Endothelial cell (in vitro differentiated cells): ENCODE results near the gene CFAP46. TPM values are rescaled to one million over a fixed set of nuclear protein-coding genes. Genes with fewer than 3 reads are reported as not detected.
"Not testable (repeated sequence)": the region's sequence is repeated elsewhere in the genome, so short reads cannot be mapped to it uniquely, and the experiment has no call there.

Source experiments
- DNase-seq: peaks from one replicate; pipeline ENCODE4 v3.0.0; 2021; ENCODE audit warnings: low spot score
- H3K27ac Mint-ChIP-seq: one replicate; pipeline ENCODE4 v1.8.0; 2021; ENCODE audit warnings: mixed read lengths, inconsistent platforms; ENCODE audit not compliant: unreplicated experiment
- H3K27me3 Mint-ChIP-seq: one replicate; pipeline ENCODE4 v1.8.0; 2021; ENCODE audit warnings: mild to moderate bottlenecking, moderate library complexity, mixed read lengths, inconsistent platforms; ENCODE audit not compliant: unreplicated experiment
- H3K36me3 Mint-ChIP-seq: one replicate; pipeline ENCODE4 v1.8.0; 2021; ENCODE audit warnings: mild to moderate bottlenecking, low read depth, mixed read lengths, inconsistent platforms; ENCODE audit not compliant: unreplicated experiment
- H3K4me1 Mint-ChIP-seq: one replicate; pipeline ENCODE4 v1.8.0; 2021; ENCODE audit warnings: mild to moderate bottlenecking, mixed read lengths, inconsistent platforms; ENCODE audit not compliant: unreplicated experiment
- H3K4me3 Mint-ChIP-seq: one replicate; pipeline ENCODE4 v1.8.0; 2021; ENCODE audit warnings: mild to moderate bottlenecking, mixed read lengths, inconsistent platforms; ENCODE audit not compliant: unreplicated experiment
- H3K9me3 Mint-ChIP-seq: one replicate; pipeline ENCODE4 v1.8.0; 2021; ENCODE audit warnings: mixed read lengths, inconsistent platforms; ENCODE audit not compliant: unreplicated experiment
- CTCF ChIP-seq: fragments of 200-600 bp; sonication (generic); IDR thresholded peaks from one replicate; pipeline ENCODE4 v1.5.0; 2021; ENCODE audit warnings: antibody characterized with exemption; ENCODE audit not compliant: unreplicated experiment
- total RNA-seq: library from RNA; stranded (reverse); fragmentation: NEBNext Ultra II Directional; extraction: Animal tissue kit (Norgen Biotek cat#: 25700); gene quantifications from one replicate; pipeline ENCODE4 v1.2.1, GENCODE V29; 2021; ENCODE audit not compliant: unreplicated experiment

The CFAP46 gene
- total RNA-seq, 1 donor from 2014 or later, result 0.95 TPM

- no peak for DNase-seq
- H3K27ac Mint-ChIP-seq, result no peak overlapping the region
Observed at GRCh38 chr10:132889556-132889955, 52.8 kb downstream of the CFAP46 start.

GRCh38 chr10:132888898-132889490 is 53.4 kb downstream of the CFAP46 start:
- Mint-ChIP-seq H3K27ac (no peak overlapping the region), H3K9me3 (no peaks in the 10 kb centered on the region), H3K36me3 (no peaks in the 10 kb centered on the region), H3K27me3 (peaks cover 7% of the 10 kb centered on the region), H3K4me1 (no peaks in the 10 kb centered on the region), H3K4me3 (no peak overlapping the region)
- no peak for TF ChIP-seq CTCF
- no peak for DNase-seq

More at GRCh38 chr10:132889556-132889955, 52.8 kb downstream of the CFAP46 start:
- Mint-ChIP-seq H3K9me3 (no peaks in the 10 kb centered on the region), H3K4me1 (no peaks in the 10 kb centered on the region), H3K4me3 (no peak overlapping the region), H3K27me3 (peaks cover 8% of the 10 kb centered on the region), H3K36me3 (no peaks in the 10 kb centered on the region)
- no peak for TF ChIP-seq CTCF

- not testable (repeated sequence) for H3K9me3 Mint-ChIP-seq, H3K27ac Mint-ChIP-seq, H3K4me3 Mint-ChIP-seq, H3K27me3 Mint-ChIP-seq, H3K4me1 Mint-ChIP-seq, DNase-seq, H3K36me3 Mint-ChIP-seq
Observed at GRCh38 chr10:132888446-132888845, 53.9 kb downstream of the CFAP46 start.

- Mint-ChIP-seq H3K4me3 (no peak overlapping the region), H3K27ac (no peak overlapping the region)
- DNase-seq, result no peak
Observed at GRCh38 chr10:132886211-132887099, 55.9 kb downstream of the CFAP46 start.

More at GRCh38 chr10:132886211-132887099, 55.9 kb downstream of the CFAP46 start:
- Mint-ChIP-seq H3K4me1 (no peaks in the 10 kb centered on the region), H3K36me3 (no peaks in the 10 kb centered on the region), H3K27me3 (peaks cover 4% of the 10 kb centered on the region), H3K9me3 (no peaks in the 10 kb centered on the region)
- TF ChIP-seq CTCF, result no peak
